Peyer's patch (tissue), 4 donors: Measurements from ENCODE around the gene TRIM50. TPM values are rescaled to one million over a fixed set of nuclear protein-coding genes. Genes with fewer than 3 reads are reported as not detected.
"Not testable (repeated sequence)": the region's sequence is repeated elsewhere in the genome, so short reads cannot be mapped to it uniquely, and the experiment has no call there.

Experiments
- DNase-seq, 3 donors: peaks; one replicate each; pipeline ENCODE4 v3.0.0-alpha.2; 2017 to 2019
- H3K27ac ChIP-seq, 4 donors: fragments of 200-600 bp; sonication (generic); one replicate each; pipeline ENCODE4 v1.5.1; 2016 to 2019
- H3K27me3 ChIP-seq, 2 donors: fragments of 200-600 bp; sonication (generic); one replicate each; pipeline ENCODE4 v1.5.1; 2019
- H3K36me3 ChIP-seq, 3 donors: fragments of 200-600 bp; sonication (generic); one replicate each; pipeline ENCODE4 v1.5.1; 2016 to 2019
- H3K4me1 ChIP-seq, 4 donors: fragments of 200-600 bp; sonication (generic); one replicate each; pipeline ENCODE4 v1.5.1; 2016 to 2019
- H3K4me3 ChIP-seq, 4 donors: fragments of 200-600 bp; sonication (generic); 1 replicate in 3 of 4; 2 replicates in 1 of 4; pipeline ENCODE4 v1.5.1; 2016 to 2019; ENCODE audit warnings: mild to moderate bottlenecking in 1 of 4
- H3K9me3 ChIP-seq, 4 donors: fragments of 200-600 bp; sonication (generic); one replicate each; pipeline ENCODE4 v1.5.1; 2016 to 2019; ENCODE audit warnings: mild to moderate bottlenecking in 1 of 4
- POLR2A ChIP-seq, 2 donors: fragments of 450-650 bp; IDR thresholded peaks; one replicate each; pipeline ENCODE4 v1.5.1; 2017; ENCODE audit warnings: antibody characterized with exemption in 2 of 2, mild to moderate bottlenecking in 2 of 2, moderate library complexity in 2 of 2
- total RNA-seq, 4 donors: library from RNA; depleted of rRNA; stranded (reverse); fragments of >200 nt; gene quantifications; one replicate each; pipeline ENCODE4 v1.1.0, GENCODE V29; 2016
- TF ChIP-seq, protein P1 (sequence below), 6 experiments: fragments of 450-650 bp in 4 of 6; fragments of 200-600 bp in 2 of 6; sonication (generic) in 1 of 6; IDR thresholded peaks; one replicate each; pipeline ENCODE4 v1.5.1; 2017 to 2019; ENCODE audit warnings: antibody characterized with exemption in 6 of 6, mild to moderate bottlenecking in 3 of 6, moderate library complexity in 1 of 6

TRIM50 gene
- total RNA-seq, 4 donors from 2014 or later = 1.1 to 5.4 (median 2.6) TPM; not detected in 1

DNA sequence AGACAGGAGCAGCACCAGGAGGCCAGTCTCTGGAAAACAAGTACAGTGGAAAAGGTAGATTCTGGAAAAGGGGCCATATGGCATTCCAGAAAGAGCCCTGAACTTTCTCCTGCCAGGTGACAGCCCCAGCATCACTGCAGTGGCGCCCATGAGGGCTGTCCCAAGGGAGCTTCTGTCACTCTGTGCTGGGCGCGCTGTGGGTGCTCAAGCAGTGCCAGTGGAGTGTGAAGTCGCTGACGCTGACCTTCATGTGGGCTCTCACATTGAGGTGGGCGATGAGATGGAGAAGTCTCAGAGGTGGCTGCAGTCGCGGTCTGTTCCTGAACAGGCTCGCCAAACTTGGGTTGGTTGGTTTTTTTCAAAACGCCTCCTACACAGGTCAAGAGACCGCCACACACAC, 38.2 kb upstream of the TRIM50 start:
- DNase-seq = no peak
- TF ChIP-seq, protein P1, sequence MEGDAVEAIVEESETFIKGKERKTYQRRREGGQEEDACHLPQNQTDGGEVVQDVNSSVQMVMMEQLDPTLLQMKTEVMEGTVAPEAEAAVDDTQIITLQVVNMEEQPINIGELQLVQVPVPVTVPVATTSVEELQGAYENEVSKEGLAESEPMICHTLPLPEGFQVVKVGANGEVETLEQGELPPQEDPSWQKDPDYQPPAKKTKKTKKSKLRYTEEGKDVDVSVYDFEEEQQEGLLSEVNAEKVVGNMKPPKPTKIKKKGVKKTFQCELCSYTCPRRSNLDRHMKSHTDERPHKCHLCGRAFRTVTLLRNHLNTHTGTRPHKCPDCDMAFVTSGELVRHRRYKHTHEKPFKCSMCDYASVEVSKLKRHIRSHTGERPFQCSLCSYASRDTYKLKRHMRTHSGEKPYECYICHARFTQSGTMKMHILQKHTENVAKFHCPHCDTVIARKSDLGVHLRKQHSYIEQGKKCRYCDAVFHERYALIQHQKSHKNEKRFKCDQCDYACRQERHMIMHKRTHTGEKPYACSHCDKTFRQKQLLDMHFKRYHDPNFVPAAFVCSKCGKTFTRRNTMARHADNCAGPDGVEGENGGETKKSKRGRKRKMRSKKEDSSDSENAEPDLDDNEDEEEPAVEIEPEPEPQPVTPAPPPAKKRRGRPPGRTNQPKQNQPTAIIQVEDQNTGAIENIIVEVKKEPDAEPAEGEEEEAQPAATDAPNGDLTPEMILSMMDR (IDR thresholded peaks at IDR 0.05) = no peak
- TF ChIP-seq POLR2A (IDR thresholded peaks at IDR 0.05) = no peak
- Histone ChIP-seq H3K4me1 (no peaks in the 10 kb centered on the region), H3K4me3 (no peak overlapping the region), H3K36me3 (no peaks in the 10 kb centered on the region), H3K27ac (no peak overlapping the region), H3K27me3 (no peaks in the 10 kb centered on the region), H3K9me3 (no peaks in the 10 kb centered on the region)

DNA sequence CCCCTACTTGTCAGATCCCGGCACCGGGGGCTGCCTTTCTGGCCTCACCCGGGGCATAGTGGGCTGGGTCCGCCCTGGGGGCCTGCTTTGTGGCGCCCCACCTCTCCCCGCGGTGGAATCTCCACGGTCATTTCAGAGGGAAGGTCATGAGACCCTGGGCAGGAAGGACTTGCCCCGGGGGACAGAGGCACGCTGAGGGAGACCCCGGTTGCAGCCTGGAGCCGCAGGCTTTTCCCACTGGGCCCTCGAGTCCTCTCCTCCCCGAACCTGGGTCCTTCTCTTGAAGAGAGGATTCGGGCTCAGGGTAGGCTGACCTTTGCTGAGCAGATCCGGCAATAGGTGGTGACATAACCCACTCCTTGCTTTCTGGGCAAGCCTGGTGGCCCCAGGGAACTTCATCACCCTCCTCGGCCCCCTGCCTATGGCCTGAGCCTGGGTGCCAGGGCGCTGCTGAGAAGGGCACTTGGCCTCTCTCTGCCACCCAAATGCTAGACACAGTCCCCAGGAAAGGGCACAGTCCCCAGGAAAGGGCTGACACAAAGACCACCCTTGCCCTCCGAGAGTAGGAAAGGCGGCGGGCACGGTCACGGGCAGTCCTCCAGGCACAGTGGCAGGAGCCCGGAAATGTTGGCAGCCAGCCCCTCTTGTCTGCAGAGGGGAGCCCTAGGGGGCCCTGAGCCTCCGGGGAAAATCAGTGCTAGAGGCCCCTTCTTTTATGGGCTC, 36.3 kb upstream of the TRIM50 start:
- H3K9me3 ChIP-seq = no peaks in the 10 kb centered on the region
- no peak for DNase-seq
- TF ChIP-seq, protein P1 (IDR thresholded peaks at IDR 0.05) = no peak
- no peak for TF ChIP-seq POLR2A (IDR thresholded peaks at IDR 0.05)

DNA sequence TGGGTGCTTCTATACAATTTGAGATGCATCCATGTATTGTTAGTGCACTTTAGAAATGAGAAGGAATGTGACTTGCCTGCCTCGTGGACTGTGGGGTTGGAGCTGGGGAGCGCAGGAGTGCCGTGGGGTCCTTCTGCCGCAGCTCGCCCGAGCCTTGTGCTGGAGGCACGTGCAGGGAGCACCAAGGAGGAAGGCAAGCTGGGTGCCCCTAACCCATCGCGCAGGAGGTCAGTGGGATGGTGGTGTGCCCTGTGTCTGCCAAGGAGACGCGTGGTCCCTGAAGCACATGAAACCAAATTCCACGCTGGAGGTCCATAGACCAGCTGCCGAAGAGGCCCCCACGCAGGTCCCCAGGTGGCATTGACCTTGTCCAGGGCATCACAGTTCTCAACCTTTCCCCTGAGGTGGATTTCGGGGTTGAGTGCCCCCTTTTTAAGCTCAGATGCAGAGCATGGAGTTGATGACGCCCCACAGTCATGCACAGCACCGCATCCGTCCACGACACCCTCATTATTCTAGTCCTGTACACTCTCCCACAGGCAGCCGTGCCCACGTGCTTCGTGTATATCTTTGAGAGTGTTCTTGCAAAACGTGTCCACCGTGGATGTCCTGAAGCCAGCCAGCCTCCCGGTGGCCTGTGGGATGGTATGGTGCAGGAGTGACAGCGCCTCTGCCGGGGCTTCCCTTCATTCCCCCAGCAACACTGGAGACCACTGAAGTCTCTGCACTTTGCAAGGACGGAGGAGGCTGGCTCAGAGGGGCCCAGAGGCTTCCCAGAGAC, 35.5 kb upstream of the TRIM50 start:
- TF ChIP-seq, protein P1 (IDR thresholded peaks at IDR 0.05) = no peak
- no peak for TF ChIP-seq POLR2A (IDR thresholded peaks at IDR 0.05)

More for the DNA sequence above, 36.3 kb upstream of the TRIM50 start:
- Histone ChIP-seq H3K27ac (no peak overlapping the region), H3K4me1 (no peaks in the 10 kb centered on the region), H3K4me3 (no peak overlapping the region), H3K27me3 (no peaks in the 10 kb centered on the region), H3K36me3 (no peaks in the 10 kb centered on the region)

DNA sequence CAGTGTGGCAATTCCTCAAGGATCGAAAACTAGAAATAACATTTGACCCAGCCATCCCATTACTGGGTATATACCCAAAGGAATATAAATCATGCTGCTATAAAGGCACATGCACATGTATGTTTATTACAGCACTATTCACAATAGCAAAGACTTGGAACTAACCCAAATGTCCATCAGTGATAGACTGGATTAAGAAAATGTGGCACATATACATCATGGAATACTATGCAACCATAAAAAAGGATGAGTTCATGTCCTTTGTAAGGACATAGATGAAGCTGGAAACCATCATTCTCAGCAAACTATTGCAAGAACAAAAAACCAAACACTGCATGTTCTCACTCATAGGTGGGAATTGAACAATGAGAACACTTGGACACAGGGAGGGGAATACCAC, 32.7 kb upstream of the TRIM50 start:
- H3K27me3 ChIP-seq, DNase-seq, H3K36me3 ChIP-seq, H3K4me3 ChIP-seq, H3K9me3 ChIP-seq, H3K27ac ChIP-seq: not testable (repeated sequence)
- H3K4me1 ChIP-seq = peaks cover 0 to 13% (median 0%) of the 10 kb centered on the region in 4 donors

More for the DNA sequence above, 35.5 kb upstream of the TRIM50 start:
- H3K4me3 ChIP-seq = no peak overlapping the region
- H3K9me3 ChIP-seq = no peaks in the 10 kb centered on the region
- H3K27me3 ChIP-seq = no peaks in the 10 kb centered on the region
- H3K27ac ChIP-seq = no peak overlapping the region
- no peak for DNase-seq
- H3K36me3 ChIP-seq = no peaks in the 10 kb centered on the region
- peaks cover 0 to 4% (median 0%) of the 10 kb centered on the region in 4 donors for H3K4me1 ChIP-seq

DNA sequence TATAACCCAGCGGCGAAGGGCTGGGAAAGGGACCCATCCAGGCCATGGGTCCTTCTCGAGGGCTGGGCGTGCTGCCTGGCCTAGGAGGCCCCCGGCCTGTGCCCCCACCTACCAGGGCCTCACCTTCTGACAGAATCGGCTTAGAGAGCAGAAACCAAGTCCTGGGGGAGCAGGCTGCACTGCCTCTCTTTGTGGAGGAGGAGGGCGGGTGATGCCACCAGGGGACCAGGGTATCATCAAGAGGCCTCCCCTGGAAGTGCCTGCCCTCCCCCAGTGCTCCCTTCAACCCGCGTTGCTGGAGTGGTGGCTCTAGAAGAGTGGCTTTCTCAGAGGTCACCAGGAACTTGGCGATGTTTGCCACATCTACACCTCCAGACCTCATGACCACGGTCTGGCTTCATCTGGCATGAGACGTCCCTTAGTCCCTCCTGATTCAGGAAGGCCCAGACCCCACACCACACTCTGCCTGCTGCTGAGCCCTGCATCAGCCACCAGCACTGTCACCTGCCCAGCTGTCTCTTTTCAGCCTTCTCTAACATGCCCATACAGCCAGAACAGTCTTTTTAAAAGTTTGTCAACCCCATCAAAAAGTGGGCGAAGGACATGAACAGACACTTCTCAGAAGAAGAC, 32.0 kb upstream of the TRIM50 start:
- H3K36me3 ChIP-seq = no peaks in the 10 kb centered on the region
- TF ChIP-seq, protein P1 (IDR thresholded peaks at IDR 0.05) = no peak
- TF ChIP-seq POLR2A (IDR thresholded peaks at IDR 0.05) = no peak
- no peaks in the 10 kb centered on the region for H3K9me3 ChIP-seq
- no peak overlapping the region for H3K4me3 ChIP-seq
- H3K27me3 ChIP-seq = no peaks in the 10 kb centered on the region
- H3K4me1 ChIP-seq = peaks cover 0 to 13% (median 0%) of the 10 kb centered on the region in 4 donors
- no peak for DNase-seq
- no peak overlapping the region for H3K27ac ChIP-seq

DNA sequence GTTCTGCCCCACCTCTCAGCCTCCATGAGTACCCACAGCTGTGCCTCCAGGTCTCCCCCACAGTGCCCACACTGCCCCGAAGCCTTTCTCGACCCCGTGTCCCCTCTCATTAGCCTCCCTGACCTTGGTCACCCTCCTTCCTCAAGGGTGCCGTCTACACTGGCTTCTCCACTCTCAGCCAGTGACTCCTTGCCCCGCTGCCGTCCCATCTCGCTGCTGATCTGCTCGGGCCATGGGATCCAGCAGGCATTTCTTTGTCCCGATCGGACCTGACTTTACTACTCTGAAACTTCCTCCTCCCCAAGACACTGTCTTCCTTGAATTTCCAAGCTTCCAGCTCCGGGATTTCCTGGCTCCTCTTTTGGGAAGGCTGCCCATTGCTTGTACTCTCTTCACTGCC, 31.4 kb upstream of the TRIM50 start:
- Histone ChIP-seq H3K36me3 (no peaks in the 10 kb centered on the region), H3K27ac (no peak overlapping the region), H3K27me3 (no peaks in the 10 kb centered on the region), H3K9me3 (no peaks in the 10 kb centered on the region), H3K4me1 (peaks cover 0 to 13% (median 0%) of the 10 kb centered on the region in 4 donors), H3K4me3 (no peak overlapping the region)
- TF ChIP-seq, protein P1 (IDR thresholded peaks at IDR 0.05) = no peak
- TF ChIP-seq POLR2A (IDR thresholded peaks at IDR 0.05) = no peak
- no peak for DNase-seq
